ENCODE data around the gene NSD1.

The NSD1 gene

GRCh38 chr5:177232761-177233160, 99.2 kb downstream of the NSD1 start:
- TF ChIP-seq SIN3A (IDR thresholded peaks at IDR 0.05; ENCODE audit: borderline replicate concordance, insufficient read depth, low read length), result no peak
- no peak for TF ChIP-seq FOXP2 (optimal IDR thresholded peaks at IDR 0.05; ENCODE audit: borderline replicate concordance, extremely low read depth, extremely low read length, insufficient read depth)
- no peak for TF ChIP-seq REST (IDR thresholded peaks at IDR 0.05; ENCODE audit: insufficient read depth in 1 of 2, low read depth in 2 of 2, low read length in 2 of 2)
- no peak for TF ChIP-seq TAF1 (IDR thresholded peaks at IDR 0.05; ENCODE audit: borderline replicate concordance, insufficient read depth, low read length)
- no peak for TF ChIP-seq POLR2AphosphoS5 (IDR thresholded peaks at IDR 0.05; ENCODE audit: low read depth, low read length)

- no peak for TF ChIP-seq FOXP2 (optimal IDR thresholded peaks at IDR 0.05; ENCODE audit: borderline replicate concordance, extremely low read depth, extremely low read length, insufficient read depth)
- TF ChIP-seq REST (IDR thresholded peaks at IDR 0.05; ENCODE audit: insufficient read depth in 1 of 2, low read depth in 2 of 2, low read length in 2 of 2), result no peak
- no peak for TF ChIP-seq POLR2AphosphoS5 (IDR thresholded peaks at IDR 0.05; ENCODE audit: low read depth, low read length)
- TF ChIP-seq SIN3A (IDR thresholded peaks at IDR 0.05; ENCODE audit: borderline replicate concordance, insufficient read depth, low read length), result no peak
- no peak for TF ChIP-seq TAF1 (IDR thresholded peaks at IDR 0.05; ENCODE audit: borderline replicate concordance, insufficient read depth, low read length)
Measured at GRCh38 chr5:177233206-177233605, 99.6 kb downstream of the NSD1 start.

DNA sequence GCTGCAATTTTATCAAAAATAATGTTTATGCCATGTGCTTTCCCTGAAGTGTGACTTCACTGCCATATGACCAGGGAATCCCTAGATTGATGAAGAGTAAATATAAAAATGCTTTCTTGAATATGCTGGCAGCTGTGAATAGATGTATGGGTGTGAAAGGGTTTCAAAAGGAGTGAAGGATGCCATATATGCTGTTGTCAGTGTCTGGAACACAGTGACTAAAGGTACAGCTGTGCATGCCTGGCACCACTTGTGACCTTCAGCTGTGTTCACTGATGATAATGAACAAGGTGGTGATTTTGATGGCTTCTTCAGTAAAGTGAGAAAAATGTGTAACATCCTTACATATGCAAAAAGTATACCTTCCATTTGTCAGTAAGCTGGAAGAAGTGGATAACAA, 100.2 kb downstream of the NSD1 start:
- TF ChIP-seq REST (IDR thresholded peaks at IDR 0.05; ENCODE audit: insufficient read depth in 1 of 2, low read depth in 2 of 2, low read length in 2 of 2), result no peak
- no peak for TF ChIP-seq SIN3A (IDR thresholded peaks at IDR 0.05; ENCODE audit: borderline replicate concordance, insufficient read depth, low read length)
- TF ChIP-seq TAF1 (IDR thresholded peaks at IDR 0.05; ENCODE audit: borderline replicate concordance, insufficient read depth, low read length), result no peak
- TF ChIP-seq FOXP2 (optimal IDR thresholded peaks at IDR 0.05; ENCODE audit: borderline replicate concordance, extremely low read depth, extremely low read length, insufficient read depth), result no peak
- TF ChIP-seq POLR2AphosphoS5 (IDR thresholded peaks at IDR 0.05; ENCODE audit: low read depth, low read length), result no peak

DNA sequence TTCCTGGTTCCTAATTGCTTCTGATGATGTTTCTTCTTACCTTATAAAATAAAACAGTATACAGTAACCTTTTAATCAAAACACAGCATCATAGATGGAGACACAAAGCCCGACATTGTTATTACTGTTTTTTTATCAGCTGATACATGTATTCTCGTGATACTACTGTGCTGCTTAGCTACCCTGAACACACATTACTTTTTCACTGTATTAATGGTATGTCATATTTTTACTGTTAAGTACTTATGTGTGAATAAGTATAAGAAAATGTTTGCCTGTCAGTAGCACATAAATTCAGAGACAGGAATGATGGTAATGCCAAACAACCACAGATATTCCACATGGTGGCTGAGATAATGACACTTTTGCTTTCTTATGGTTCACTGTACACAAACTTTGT, 101.3 kb downstream of the NSD1 start:
- TF ChIP-seq FOXP2 (optimal IDR thresholded peaks at IDR 0.05; ENCODE audit: borderline replicate concordance, extremely low read depth, extremely low read length, insufficient read depth), result no peak
- TF ChIP-seq REST (IDR thresholded peaks at IDR 0.05; ENCODE audit: insufficient read depth in 1 of 2, low read depth in 2 of 2, low read length in 2 of 2), result no peak
- TF ChIP-seq TAF1 (IDR thresholded peaks at IDR 0.05; ENCODE audit: borderline replicate concordance, insufficient read depth, low read length), result no peak
- no peak for TF ChIP-seq POLR2AphosphoS5 (IDR thresholded peaks at IDR 0.05; ENCODE audit: low read depth, low read length)
- no peak for TF ChIP-seq SIN3A (IDR thresholded peaks at IDR 0.05; ENCODE audit: borderline replicate concordance, insufficient read depth, low read length)

GRCh38 chr5:177241768-177242167, 108.2 kb downstream of the NSD1 start:
- TF ChIP-seq FOXP2 (optimal IDR thresholded peaks at IDR 0.05; ENCODE audit: borderline replicate concordance, extremely low read depth, extremely low read length, insufficient read depth) (no peak), REST (IDR thresholded peaks at IDR 0.05; ENCODE audit: insufficient read depth in 1 of 2, low read depth in 2 of 2, low read length in 2 of 2) (no peak), SIN3A (IDR thresholded peaks at IDR 0.05; ENCODE audit: borderline replicate concordance, insufficient read depth, low read length) (no peak), POLR2AphosphoS5 (IDR thresholded peaks at IDR 0.05; ENCODE audit: low read depth, low read length) (no peak), TAF1 (IDR thresholded peaks at IDR 0.05; ENCODE audit: borderline replicate concordance, insufficient read depth, low read length) (no peak)

Data from PFSK-1 (cell line).